MM.1S (cell line): ENCODE measurements around the gene BPIFB2.

Experiments
- DNase-seq: peaks from one replicate; pipeline ENCODE4 v3.0.0-alpha.2; 2015
- H2AFZ ChIP-seq: fragments of 300-600 bp; sonication (generic); 2 replicates; pipeline ENCODE4 v1.6.0; 2016; ENCODE audit warnings: antibody characterized with exemption, low read length
- H3F3A ChIP-seq: fragments of 300-600 bp; sonication (generic); 2 replicates; pipeline ENCODE4 v1.6.1; 2016; ENCODE audit warnings: mild to moderate bottlenecking, antibody characterized with exemption, low read length, moderate library complexity, mixed read lengths; ENCODE audit not compliant: insufficient read depth
- H3K27ac ChIP-seq: fragments of 300-600 bp; sonication (generic); 2 replicates; pipeline ENCODE4 v1.5.1; 2016; ENCODE audit warnings: mild to moderate bottlenecking, low read length
- H3K27me3 ChIP-seq: fragments of 300-600 bp; sonication (generic); replicated peaks from 2 replicates; pipeline ENCODE4 v1.6.0; 2016; ENCODE audit warnings: low read length; ENCODE audit not compliant: insufficient read depth
- H3K36me3 ChIP-seq: fragments of 300-600 bp; sonication (generic); replicated peaks from 2 replicates; pipeline ENCODE4 v1.6.1; 2016; ENCODE audit warnings: mild to moderate bottlenecking, low read length, mixed read lengths; ENCODE audit not compliant: insufficient read depth
- H3K4me1 ChIP-seq: fragments of 300-600 bp; sonication (generic); 2 replicates; pipeline ENCODE4 v1.6.1; 2016; ENCODE audit warnings: low read length, mixed read lengths
- H3K4me2 ChIP-seq: fragments of 300-600 bp; sonication (generic); 2 replicates; pipeline ENCODE4 v1.6.0; 2016; ENCODE audit warnings: low read depth, low read length
- H3K4me3 ChIP-seq: fragments of 300-600 bp; sonication (generic); 2 replicates; pipeline ENCODE4 v1.5.1; 2016; ENCODE audit warnings: low read length, mixed read lengths
- H3K79me2 ChIP-seq: fragments of 300-600 bp; sonication (generic); 2 replicates; pipeline ENCODE4 v1.6.1; 2016; ENCODE audit warnings: mixed run types, low read length, mixed read lengths
- H3K9ac ChIP-seq: fragments of 300-600 bp; sonication (generic); 2 replicates; pipeline ENCODE4 v1.6.1; 2016; ENCODE audit warnings: low read length, mixed read lengths
- H3K9me2 ChIP-seq: fragments of 300-600 bp; sonication (generic); replicated peaks from 2 replicates; pipeline ENCODE4 v1.6.1; 2016; ENCODE audit warnings: mild to moderate bottlenecking, low read length, mixed read lengths; ENCODE audit not compliant: insufficient read depth
- H3K9me3 ChIP-seq: fragments of 300-600 bp; sonication (generic); replicated peaks from 2 replicates; pipeline ENCODE4 v1.6.1; 2016; ENCODE audit warnings: mild to moderate bottlenecking, low read length, mixed read lengths; ENCODE audit not compliant: insufficient read depth
- H4K20me1 ChIP-seq: fragments of 300-600 bp; sonication (generic); 2 replicates; pipeline ENCODE4 v1.6.1; 2016; ENCODE audit warnings: mild to moderate bottlenecking, low read length, moderate library complexity, mixed read lengths; ENCODE audit not compliant: insufficient read depth
- EZH2 ChIP-seq: fragments of 300-600 bp; sonication (generic); optimal IDR thresholded peaks from 2 replicates; pipeline ENCODE3; 2017; ENCODE audit warnings: low read depth, mild to moderate bottlenecking, antibody characterized with exemption, low read length, mixed read lengths
- EZH2phosphoT487 ChIP-seq: fragments of 300-600 bp; sonication (generic); IDR thresholded peaks from 2 replicates; pipeline ENCODE4 v1.6.1; 2018; ENCODE audit warnings: antibody characterized with exemption, low read length
- TF ChIP-seq, protein P1 (sequence below): fragments of 300-600 bp; sonication (generic); IDR thresholded peaks from 2 replicates; pipeline ENCODE4 v1.5.1; 2016; ENCODE audit warnings: antibody characterized with exemption, low read length, mixed read lengths

The BPIFB2 gene

GRCh38 chr20:33027769-33028751 lies 20.6 kb downstream of the BPIFB2 start:
- Histone ChIP-seq H3K4me1 (no peaks in the 10 kb centered on the region), H4K20me1 (no peaks in the 10 kb centered on the region), H3F3A (no peaks in the 10 kb centered on the region), H3K9me3 (no peaks in the 10 kb centered on the region), H3K9me2 (no peaks in the 10 kb centered on the region), H2AFZ (no peak overlapping the region), H3K27ac (no peak overlapping the region), H3K4me2 (no peak overlapping the region), H3K9ac (no peak overlapping the region), H3K27me3 (peaks cover 45% of the 10 kb centered on the region), H3K36me3 (no peaks in the 10 kb centered on the region), H3K4me3 (no peak overlapping the region), H3K79me2 (no peaks in the 10 kb centered on the region)
- TF ChIP-seq EZH2 = no peak
- TF ChIP-seq EZH2phosphoT487 = no peak
- TF ChIP-seq, protein P1, sequence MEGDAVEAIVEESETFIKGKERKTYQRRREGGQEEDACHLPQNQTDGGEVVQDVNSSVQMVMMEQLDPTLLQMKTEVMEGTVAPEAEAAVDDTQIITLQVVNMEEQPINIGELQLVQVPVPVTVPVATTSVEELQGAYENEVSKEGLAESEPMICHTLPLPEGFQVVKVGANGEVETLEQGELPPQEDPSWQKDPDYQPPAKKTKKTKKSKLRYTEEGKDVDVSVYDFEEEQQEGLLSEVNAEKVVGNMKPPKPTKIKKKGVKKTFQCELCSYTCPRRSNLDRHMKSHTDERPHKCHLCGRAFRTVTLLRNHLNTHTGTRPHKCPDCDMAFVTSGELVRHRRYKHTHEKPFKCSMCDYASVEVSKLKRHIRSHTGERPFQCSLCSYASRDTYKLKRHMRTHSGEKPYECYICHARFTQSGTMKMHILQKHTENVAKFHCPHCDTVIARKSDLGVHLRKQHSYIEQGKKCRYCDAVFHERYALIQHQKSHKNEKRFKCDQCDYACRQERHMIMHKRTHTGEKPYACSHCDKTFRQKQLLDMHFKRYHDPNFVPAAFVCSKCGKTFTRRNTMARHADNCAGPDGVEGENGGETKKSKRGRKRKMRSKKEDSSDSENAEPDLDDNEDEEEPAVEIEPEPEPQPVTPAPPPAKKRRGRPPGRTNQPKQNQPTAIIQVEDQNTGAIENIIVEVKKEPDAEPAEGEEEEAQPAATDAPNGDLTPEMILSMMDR = no peak
- no peak for DNase-seq

- TF ChIP-seq, protein P1 = no peak
- TF ChIP-seq EZH2 (no peak), EZH2phosphoT487 (no peak)
- no peaks in the 10 kb centered on the region for H3K79me2 ChIP-seq
- no peaks in the 10 kb centered on the region for H3K9me2 ChIP-seq
- H3K4me1 ChIP-seq = no peaks in the 10 kb centered on the region
- peaks cover 47% of the 10 kb centered on the region for H3K27me3 ChIP-seq
- DNase-seq = no peak
- H4K20me1 ChIP-seq = no peaks in the 10 kb centered on the region
- H3K9me3 ChIP-seq = no peaks in the 10 kb centered on the region
- H3K4me3 ChIP-seq = no peak overlapping the region
- H3K4me2 ChIP-seq = no peak overlapping the region
- H3K36me3 ChIP-seq = no peaks in the 10 kb centered on the region
- no peak overlapping the region for H2AFZ ChIP-seq
- no peak overlapping the region for H3K27ac ChIP-seq
- no peaks in the 10 kb centered on the region for H3F3A ChIP-seq
- H3K9ac ChIP-seq = no peak overlapping the region
Measured at GRCh38 chr20:33028875-33029274, 21.4 kb downstream of the BPIFB2 start.

- H3K27me3 ChIP-seq = peaks cover 48% of the 10 kb centered on the region
Measured at GRCh38 chr20:33030076-33030475, 22.6 kb downstream of the BPIFB2 start.

More at GRCh38 chr20:33030076-33030475, 22.6 kb downstream of the BPIFB2 start:
- H3K9me3 ChIP-seq = no peaks in the 10 kb centered on the region
- H3K9ac ChIP-seq = no peak overlapping the region
- no peaks in the 10 kb centered on the region for H3K4me1 ChIP-seq
- no peak overlapping the region for H3K4me2 ChIP-seq
- DNase-seq = no peak
- H3K79me2 ChIP-seq = no peaks in the 10 kb centered on the region
- no peaks in the 10 kb centered on the region for H3K9me2 ChIP-seq
- TF ChIP-seq EZH2 (no peak), EZH2phosphoT487 (no peak)
- TF ChIP-seq, protein P1 = no peak
- H3K36me3 ChIP-seq = no peaks in the 10 kb centered on the region
- no peak overlapping the region for H2AFZ ChIP-seq
- no peaks in the 10 kb centered on the region for H4K20me1 ChIP-seq
- no peak overlapping the region for H3K4me3 ChIP-seq
- H3F3A ChIP-seq = no peaks in the 10 kb centered on the region
- no peak overlapping the region for H3K27ac ChIP-seq
